GM18526 (cell line): ENCODE measurements around the gene SCAPER.

Experiments used
- POLR2A ChIP-seq: IDR thresholded peaks from 3 replicates; pipeline ENCODE4 v1.6.1; 2011; ENCODE audit not compliant: insufficient read length; ENCODE audit errors: extremely low read depth

SCAPER gene

DNA sequence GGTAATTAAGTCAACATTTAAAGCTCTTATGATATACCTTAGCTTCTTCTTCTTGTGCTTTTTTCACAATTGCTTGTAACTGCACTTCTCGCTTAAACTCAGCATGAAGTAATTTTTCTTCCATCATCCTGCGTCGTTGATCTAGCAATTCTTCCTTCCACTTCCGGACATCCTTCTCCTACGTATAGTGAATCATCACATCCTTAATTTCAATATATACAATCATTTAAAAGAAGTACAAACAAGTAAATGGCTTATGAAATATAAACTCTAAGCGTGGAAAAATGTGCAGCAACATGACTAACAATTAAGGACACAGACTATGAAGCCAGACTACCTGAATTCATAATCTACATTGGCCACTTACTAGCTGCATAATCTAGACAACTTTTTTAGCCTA, 151.4 kb downstream of the SCAPER start:
- no peak for TF ChIP-seq POLR2A

DNA sequence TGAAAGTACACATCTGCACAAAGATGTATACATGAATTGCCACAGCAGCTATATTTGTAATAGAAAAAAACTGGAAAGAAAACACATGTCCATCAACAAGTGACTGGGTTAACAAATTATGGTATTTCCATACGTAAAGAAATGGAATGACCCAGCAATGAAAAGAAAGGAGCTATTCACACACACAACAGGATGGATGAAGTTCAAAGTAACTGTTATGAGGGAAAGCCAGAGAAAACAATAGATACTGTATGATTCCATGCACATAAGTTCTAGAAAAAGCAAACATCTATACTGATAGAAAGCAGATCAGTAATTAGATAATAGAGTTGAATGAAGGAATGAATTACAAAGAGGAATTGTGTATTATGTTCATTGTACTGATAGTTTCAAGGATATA, 152.0 kb downstream of the SCAPER start:
- no peak for TF ChIP-seq POLR2A

DNA sequence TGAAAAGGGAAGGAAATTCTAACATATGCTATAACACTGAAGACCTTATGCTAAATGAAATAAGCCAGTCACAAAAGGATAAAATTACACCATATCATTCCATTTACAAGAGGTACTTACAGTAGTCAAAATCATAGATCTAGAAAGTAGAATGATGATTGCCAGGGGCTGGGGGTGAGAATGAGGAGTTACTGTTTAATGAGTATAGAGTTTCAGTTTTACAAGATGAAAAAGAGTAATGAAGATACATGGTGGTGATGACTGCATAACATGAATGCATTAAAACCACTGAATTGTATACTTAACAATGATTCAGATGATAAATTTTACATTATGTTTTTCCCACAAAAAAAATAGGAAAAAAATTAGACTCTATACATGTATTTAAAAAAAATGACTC, 152.6 kb downstream of the SCAPER start:
- TF ChIP-seq POLR2A: no peak

DNA sequence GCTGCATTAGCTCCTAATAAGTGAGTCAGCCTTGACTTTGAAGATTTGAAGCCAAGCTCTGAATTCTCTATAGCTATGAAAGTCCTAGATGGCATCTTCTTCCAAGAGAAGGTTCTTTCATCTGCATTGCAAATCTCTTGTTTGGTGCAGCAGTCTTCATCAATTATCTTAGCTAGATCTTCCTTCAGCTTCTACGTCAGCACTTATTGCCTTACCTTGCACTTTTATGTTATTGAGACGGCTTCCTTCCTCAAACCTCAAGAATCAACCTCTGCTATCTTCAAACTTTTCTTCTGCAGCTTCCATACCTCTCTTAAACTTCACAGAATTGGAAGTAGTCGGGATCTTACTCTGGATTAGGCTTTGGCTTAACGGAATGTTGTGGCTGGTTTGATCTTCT, 167.6 kb downstream of the SCAPER start:
- TF ChIP-seq POLR2A: no peak

DNA sequence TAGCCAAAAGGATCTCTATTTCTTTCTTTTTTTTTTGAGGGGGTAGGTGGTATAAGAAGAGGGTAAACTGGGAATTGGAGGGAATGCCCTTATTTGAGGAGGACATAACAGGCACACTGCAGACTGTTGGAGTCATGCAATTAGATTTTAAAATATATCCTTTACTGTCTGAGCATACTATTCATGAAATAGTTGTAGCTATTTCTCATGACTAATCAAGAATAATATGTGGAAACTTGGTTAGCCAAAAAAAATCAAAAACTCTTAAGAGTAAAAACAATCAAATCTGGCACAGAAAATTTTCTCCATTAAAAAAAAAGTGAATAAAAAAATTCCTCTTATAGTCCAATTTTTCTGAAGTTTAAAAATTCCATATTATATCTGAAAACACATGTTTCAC, 174.9 kb downstream of the SCAPER start:
- no peak for TF ChIP-seq POLR2A

DNA sequence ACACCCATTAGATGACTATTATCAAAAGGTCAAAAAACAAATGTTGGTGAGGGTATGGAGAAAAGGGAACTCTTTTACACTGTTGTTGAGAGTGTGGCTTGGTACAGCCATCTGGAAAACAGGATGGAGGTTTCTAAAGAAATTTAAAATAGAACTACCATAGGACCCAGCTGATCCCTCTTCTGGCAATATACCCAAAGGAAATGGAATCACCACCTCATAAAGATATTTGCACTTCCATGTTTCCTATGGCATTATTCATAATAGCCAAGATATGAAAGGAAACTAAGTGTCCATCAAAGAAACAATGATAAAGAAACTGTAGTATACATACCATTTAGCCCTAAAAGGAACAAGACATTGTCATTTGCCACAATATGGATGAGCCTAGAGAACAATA, 186.3 kb downstream of the SCAPER start:
- TF ChIP-seq POLR2A: no peak

DNA sequence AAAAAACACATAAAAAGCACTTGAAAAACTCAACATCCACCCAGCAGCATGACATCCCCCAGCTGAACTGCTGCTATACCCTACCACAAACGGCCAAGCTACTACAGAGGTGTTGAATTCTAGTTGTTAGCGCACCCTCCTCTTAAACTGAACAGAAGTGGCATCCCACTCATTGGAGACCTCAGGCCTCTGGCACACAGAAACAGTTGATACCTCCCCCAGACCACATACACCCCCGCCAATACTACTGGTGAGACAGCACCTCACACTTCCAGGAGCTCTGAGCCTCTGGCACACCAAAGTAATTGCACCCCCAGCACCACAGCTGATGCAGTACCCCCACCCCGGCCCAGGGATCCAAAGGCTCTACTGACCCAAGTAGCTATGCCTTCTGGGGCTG, 190.2 kb downstream of the SCAPER start:
- TF ChIP-seq POLR2A: no peak

DNA sequence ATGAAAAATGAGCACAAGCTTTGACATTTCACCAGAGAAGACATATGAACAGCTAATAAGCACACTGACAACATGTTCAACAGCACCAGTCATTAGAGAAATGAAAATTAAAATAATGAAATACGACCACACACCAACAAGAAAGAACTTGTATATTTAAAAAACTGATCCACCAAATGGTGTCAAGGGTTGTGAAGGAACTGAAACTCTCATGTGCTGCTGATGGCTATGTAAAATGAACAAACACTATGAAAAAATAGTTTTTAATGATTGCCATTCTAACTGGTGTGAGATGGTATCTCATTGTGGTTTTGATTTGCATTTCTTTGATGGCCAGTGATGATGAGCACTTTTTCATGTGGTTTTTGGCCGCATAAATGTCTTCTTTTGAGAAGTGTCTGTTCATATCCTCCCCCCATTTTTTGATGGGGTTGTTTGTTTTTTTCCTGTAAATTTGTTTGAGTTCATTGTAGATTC, 193.8 kb downstream of the SCAPER start:
- TF ChIP-seq POLR2A: no peak

DNA sequence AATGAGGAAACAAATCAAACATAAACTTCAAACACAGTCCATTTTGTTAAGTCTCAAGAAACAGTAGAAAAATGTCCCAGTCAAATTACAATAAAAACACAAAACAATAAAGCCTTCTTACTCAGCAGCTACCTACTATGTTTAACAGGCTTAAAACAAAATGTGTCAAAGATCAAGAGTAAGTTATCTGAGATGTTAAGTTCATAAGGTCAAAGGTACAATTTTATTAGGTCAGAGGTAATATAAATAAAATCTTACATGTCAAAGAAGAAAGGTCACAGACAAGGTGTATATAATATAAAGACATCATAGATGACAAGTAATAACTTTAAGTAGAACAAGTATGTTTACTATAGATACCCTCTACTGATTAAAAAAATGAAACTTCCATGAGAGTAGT, 208.3 kb downstream of the SCAPER start:
- TF ChIP-seq POLR2A: no peak

DNA sequence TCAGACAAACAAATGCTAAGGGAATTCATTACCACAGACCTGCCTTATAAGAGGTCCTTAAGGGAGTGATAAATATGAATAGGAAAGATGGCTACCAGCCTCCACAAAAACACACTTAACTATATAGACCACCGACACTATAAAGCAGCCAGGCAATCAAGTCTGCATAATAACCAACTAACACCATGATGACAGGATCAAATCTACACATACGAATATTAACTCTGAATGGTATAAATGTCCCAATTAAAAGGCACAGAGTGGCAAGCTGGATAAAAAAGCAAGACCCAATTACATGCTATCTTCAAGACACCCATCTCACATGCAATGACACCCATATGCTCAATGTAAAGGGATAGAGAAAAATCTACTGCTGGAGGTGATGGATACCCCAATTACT, 221.1 kb downstream of the SCAPER start:
- no peak for TF ChIP-seq POLR2A

DNA sequence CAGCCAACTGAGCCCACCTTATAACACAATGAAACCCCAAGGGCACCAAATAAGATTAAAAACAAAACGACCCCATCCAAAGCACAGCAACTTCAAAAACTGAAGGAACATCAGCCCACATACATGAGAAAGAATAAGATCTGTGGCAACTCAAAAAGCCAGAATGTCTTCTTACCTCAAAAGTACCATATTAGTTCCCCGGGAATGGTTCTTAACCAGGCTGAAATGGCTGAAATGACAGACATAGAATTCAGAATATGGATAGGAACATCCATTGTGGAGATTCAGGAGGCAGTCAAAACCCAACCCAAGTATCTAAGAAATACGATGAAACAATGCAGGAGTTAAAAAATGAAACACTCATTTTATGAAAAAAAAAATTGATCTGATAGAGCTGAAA, 222.3 kb downstream of the SCAPER start:
- TF ChIP-seq POLR2A: no peak

DNA sequence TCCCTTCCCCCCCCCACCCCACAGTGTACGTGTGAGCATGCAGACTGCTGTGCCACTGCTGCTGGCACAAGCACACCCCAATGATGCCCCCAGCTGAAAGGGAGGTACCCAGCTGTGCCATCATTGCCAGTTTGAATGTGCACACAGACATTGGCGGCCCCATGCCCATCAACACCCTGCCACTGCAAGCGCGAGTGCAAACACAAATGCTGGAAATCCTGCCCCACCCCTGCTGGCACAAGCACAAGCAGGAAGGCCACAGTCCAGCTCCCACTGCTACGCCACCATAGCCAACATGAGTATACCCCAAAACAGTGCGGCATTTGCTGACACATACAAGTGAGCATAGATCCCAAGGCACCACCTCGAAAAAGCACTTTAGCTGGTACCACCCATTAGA, 222.9 kb downstream of the SCAPER start:
- TF ChIP-seq POLR2A: no peak

DNA sequence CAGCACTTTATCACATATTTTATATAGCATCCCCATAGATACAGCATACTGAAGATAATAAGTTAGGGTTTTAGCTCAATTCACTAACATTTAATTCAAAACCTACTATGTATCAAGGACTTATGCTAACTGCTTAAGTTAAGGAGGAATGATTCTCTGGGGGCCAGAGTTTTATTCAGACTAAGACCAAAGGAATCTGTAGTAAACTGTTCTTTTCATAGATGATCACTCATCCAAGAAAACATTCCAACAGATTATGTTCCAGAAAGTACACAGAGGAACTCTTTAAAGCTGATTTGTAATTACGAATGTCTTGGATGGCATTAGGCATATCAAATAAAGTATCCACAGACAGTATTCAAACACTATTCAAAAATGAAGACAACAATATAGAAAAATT, 226.4 kb downstream of the SCAPER start:
- TF ChIP-seq POLR2A: no peak

DNA sequence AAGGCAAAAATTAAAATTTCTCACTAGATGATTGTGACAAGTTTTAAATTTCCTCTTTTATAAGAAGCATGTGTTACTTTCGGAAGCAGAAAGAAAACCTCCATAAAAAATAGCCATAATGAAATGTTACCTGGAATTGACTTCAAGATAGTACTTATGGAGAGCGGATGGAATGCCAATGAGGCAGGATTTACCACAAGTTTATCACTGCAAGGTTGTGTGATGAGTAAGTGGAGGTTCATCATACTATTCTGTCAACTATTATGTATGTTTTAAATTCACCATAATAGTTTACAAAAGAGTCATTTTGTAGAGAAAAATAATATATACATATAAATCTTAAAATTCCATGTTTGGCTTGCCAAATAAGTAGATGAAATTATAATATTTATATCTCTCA, 230.3 kb downstream of the SCAPER start:
- no peak for TF ChIP-seq POLR2A

DNA sequence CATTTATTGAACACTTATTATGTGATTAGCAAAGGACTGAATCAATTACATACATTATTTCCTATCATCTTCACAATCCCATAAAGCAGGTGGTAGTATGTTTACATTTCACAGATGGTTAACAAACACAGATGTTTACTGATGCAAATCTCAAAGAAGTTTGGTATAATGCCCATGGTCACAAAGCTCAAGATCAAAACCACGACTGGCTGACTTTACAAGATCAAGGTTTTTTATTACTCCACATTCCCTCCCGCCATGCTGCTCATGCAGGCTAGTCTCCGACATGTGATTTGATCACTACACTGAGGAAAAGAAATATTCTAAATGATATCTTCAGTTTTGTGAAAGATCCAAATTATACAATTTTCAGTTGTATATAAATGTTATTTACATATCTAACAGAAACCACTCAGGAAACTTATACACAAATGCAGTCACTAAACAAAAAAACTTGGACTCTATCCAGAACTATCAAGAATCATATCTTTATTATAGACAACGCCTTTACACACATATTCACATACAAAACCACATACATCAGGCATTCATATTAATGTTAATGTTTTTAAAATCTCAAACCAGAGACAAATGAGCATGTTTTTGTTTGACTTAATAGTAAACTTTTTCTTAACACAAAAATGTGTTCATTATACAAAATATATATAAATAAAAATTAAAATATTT, 235.5 kb downstream of the SCAPER start:
- TF ChIP-seq POLR2A: no peak

DNA sequence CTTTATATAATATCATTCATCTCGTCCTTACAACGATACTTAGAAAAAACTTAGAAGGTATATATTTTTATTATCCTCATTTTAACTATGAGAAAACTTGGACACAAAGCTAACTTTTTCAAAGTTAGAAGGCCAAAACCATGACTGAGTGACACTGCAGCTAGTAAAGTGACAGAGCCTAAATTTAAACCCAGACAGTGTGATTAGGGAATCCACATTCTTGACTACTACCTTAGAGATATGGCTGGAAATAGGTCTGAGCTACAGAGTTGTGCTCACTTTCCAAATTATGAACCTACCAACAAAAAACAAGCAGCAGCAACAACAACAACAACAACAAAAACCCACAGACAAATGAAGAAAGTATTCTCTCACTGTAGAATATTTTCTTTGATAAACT, 236.2 kb downstream of the SCAPER start:
- TF ChIP-seq POLR2A: no peak

DNA sequence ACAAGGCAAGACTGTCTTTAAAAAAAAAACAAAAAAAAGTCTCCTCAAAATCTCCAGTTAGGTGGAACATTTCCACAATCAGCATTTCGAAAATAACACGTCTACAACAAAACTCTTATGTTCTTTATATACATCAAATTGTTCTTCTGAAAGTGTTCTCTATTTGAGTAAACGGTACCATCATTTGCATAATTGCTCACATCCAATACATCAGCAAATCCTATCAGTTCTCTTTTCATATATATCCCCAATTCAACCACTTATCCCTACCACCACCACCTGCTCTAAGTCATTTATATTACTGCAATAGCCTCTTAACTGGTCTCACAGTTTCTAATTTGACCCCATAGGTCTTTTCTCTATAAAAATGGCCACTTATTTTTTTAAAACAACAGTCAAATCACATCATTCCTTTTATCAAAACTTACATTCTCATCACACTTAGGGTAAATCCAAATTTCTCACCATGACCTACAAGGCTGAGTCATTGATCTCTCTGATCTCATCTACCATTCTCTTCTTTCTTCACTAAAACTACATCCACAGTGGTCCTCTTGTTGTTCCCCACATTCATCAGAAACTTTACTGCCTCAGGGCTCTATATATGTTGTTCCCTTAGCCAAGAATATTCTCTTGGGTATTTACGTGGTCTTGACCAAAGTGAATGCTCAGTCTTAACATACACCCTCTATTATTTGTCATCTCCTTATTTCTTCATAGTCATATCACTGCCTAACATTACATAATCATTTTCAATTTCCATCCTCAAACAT, 237.0 kb downstream of the SCAPER start:
- TF ChIP-seq POLR2A: no peak

DNA sequence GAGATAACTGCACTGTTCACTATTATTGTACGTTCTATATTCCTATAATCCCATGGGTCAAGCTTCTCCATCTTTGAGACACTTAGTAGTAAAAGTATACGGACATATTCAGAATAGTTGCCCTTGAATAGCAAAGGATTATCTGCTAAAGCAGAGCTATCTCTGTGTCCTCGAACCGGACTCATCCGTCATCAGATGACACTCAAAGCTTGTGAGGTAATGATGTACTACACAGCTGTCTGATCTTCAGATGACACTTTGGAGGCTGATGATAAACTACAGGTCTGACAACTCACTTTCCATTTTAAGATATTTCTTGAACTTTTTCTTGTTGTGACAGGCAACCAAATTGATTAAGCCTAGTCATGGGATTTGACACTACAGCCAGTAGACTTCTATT, 240.2 kb downstream of the SCAPER start:
- TF ChIP-seq POLR2A: no peak

DNA sequence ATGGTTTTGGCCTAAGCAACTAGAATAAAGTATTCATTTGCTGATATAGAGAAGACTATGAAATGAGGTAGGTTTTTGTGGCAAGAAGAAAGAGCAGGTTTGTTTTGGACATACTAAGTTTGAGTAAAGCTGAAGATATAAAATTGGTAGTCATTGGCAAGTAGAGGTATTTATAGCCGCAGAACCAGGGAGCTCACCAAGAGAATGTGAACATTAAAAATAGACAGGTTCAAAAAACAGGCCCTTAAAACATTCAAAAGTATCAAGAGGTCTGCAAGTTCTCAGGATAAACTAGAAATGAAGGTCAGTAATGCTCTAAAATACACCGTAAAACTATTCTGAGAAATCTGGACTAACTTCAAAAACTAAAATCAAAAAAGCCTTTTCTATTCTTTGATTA, 240.7 kb downstream of the SCAPER start:
- no peak for TF ChIP-seq POLR2A
